ENCODE results near the gene TMEM184C.

TMEM184C gene

DNA sequence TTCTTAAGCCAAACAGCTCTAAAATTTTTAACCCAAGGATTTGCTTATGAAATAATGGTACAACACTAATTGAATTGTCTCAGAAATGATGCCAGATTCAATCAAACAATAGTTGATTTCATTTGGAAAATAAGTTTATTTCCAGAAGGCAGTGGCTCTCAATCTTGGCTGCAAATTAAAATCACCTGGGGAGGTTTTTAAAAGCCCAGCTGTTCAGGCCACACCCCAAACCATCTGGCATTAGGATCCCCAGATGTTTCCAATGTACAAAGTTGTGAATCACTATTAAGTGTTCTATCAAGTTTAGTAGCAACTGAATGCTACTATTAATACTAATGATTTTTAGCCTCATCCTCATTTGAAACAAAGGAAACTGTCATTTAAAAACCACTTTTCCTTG is 22.2 kb downstream of the TMEM184C start:
- TF ChIP-seq, protein P1, sequence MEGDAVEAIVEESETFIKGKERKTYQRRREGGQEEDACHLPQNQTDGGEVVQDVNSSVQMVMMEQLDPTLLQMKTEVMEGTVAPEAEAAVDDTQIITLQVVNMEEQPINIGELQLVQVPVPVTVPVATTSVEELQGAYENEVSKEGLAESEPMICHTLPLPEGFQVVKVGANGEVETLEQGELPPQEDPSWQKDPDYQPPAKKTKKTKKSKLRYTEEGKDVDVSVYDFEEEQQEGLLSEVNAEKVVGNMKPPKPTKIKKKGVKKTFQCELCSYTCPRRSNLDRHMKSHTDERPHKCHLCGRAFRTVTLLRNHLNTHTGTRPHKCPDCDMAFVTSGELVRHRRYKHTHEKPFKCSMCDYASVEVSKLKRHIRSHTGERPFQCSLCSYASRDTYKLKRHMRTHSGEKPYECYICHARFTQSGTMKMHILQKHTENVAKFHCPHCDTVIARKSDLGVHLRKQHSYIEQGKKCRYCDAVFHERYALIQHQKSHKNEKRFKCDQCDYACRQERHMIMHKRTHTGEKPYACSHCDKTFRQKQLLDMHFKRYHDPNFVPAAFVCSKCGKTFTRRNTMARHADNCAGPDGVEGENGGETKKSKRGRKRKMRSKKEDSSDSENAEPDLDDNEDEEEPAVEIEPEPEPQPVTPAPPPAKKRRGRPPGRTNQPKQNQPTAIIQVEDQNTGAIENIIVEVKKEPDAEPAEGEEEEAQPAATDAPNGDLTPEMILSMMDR (IDR thresholded peaks at IDR 0.05; ENCODE audit: control insufficient read depth, extremely low read depth, insufficient read depth), result no peak
- no peak overlapping the region for H3K4me3 ChIP-seq (ENCODE audit: low read depth, low read length)
- DNase-seq (ENCODE audit: low read depth), result no peak

DNA sequence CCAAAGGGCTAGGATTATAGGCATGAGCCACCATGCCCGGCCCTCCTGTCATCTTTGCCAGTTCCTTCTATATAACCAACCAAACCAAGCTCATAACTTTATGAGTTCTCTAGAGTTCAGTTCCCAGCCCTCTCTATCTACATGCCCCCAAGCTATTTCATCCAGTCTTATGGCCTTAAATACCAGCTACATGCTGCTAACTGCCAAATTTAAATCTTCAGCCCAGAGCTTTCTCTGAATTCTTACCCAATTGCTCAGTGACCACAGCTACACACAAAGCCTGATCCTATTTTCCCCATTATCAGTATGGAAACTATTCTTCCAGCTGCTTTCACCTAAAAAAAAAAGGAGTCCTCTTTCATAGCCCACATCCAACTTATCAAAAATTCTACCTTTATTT is 23.1 kb downstream of the TMEM184C start:
- TF ChIP-seq, protein P1 (IDR thresholded peaks at IDR 0.05; ENCODE audit: control insufficient read depth, extremely low read depth, insufficient read depth), result no peak
- no peak for DNase-seq (ENCODE audit: low read depth)
- no peak overlapping the region for H3K4me3 ChIP-seq (ENCODE audit: low read depth, low read length)

DNA sequence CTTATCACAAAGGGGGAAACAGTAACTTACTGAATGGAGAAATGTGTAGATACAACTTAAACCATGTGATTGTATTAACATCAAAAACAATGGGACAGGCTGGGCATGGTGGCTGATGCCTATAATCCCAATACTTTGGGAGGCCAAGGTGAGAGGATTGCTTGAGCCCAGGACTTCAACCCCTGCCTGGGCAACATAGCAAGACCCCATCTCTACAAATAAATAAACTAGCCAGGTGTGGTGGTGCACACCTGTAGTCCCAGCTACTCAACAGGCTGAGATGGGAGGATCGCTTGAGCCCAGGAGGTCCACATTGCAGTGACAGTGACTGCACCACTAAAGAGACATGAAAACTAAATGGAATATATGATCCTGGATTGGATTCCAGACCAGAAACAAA is 26.4 kb downstream of the TMEM184C start:
- H3K4me3 ChIP-seq (ENCODE audit: low read depth, low read length), result no peak overlapping the region
- TF ChIP-seq, protein P1 (IDR thresholded peaks at IDR 0.05; ENCODE audit: control insufficient read depth, extremely low read depth, insufficient read depth), result no peak
- DNase-seq (ENCODE audit: low read depth), result no peak

- H3K4me3 ChIP-seq (ENCODE audit: low read depth, low read length), result no peak overlapping the region
- TF ChIP-seq, protein P1 (IDR thresholded peaks at IDR 0.05; ENCODE audit: control insufficient read depth, extremely low read depth, insufficient read depth), result no peak
- no peak for DNase-seq (ENCODE audit: low read depth)
These were observed 27.3 kb downstream of the TMEM184C start for GRCh38 chr4:147644471-147644870.

DNA sequence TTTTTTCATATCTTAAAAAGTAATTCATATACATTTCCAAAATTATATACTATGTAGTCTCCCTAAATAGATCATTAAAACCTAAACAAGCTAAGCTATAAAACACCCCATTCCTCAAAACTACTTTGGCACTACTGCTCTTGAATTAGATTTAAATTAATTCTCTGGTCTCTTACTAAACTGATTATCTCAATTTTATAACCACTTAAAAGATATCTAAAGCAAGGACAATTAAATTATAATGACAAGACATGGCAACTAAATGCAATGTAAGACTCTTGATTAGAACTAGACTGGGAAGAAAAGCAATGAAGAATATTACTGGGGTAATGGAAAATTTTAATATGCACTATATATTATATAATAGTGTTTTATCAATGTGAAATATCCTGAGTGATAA is 27.9 kb downstream of the TMEM184C start:
- DNase-seq (ENCODE audit: low read depth), result no peak
- TF ChIP-seq, protein P1 (IDR thresholded peaks at IDR 0.05; ENCODE audit: control insufficient read depth, extremely low read depth, insufficient read depth), result no peak
- no peak overlapping the region for H3K4me3 ChIP-seq (ENCODE audit: low read depth, low read length)

DNA sequence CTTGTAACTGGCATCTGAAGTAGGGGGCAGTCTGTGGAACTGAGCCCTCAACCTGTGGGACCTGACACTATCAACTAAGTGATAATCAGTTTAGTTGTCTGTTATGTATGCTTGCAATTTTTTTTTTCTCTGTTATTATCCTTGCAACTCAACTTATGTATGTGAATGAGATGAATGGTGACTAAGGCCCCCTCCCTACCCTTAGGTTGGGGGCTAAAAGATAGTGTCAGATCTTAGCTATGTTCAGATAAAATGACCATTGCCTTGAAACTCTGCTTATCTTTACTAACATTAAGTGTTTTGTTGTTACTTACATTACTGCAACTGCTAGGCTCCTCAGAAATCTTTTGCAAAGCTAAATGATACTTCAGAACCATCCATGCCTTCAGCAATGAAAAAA is 31.5 kb downstream of the TMEM184C start:
- TF ChIP-seq, protein P1 (IDR thresholded peaks at IDR 0.05; ENCODE audit: control insufficient read depth, extremely low read depth, insufficient read depth), result no peak
- DNase-seq (ENCODE audit: low read depth), result no peak
- no peak overlapping the region for H3K4me3 ChIP-seq (ENCODE audit: low read depth, low read length)

- no peak for DNase-seq (ENCODE audit: low read depth)
- H3K4me3 ChIP-seq (ENCODE audit: low read depth, low read length), result no peak overlapping the region
- TF ChIP-seq, protein P1 (IDR thresholded peaks at IDR 0.05; ENCODE audit: control insufficient read depth, extremely low read depth, insufficient read depth), result no peak
These were observed 34.4 kb downstream of the TMEM184C start for GRCh38 chr4:147651563-147651962.

All from LNCaP clone FGC (cell line).